Rectal smooth muscle tissue (tissue), 1 donor: ENCODE results near the gene OPA3.

Experiments used
- H3K27ac ChIP-seq: one replicate; pipeline ENCODE4 v1.7.0; 2013; ENCODE audit warnings: low read depth, low read length, inconsistent platforms
- H3K27me3 ChIP-seq: one replicate; pipeline ENCODE4 v1.7.0; 2013; ENCODE audit warnings: low read length; ENCODE audit not compliant: control insufficient read depth, insufficient read depth
- H3K36me3 ChIP-seq: one replicate; pipeline ENCODE4 v1.7.0; 2013; ENCODE audit warnings: low read length; ENCODE audit not compliant: control insufficient read depth, insufficient read depth
- H3K4me1 ChIP-seq: one replicate; pipeline ENCODE4 v1.7.0; 2013; ENCODE audit warnings: low read length; ENCODE audit not compliant: control insufficient read depth, insufficient read depth
- H3K4me3 ChIP-seq: one replicate; pipeline ENCODE4 v1.7.0; 2013; ENCODE audit warnings: low read length
- H3K9ac ChIP-seq: one replicate; pipeline ENCODE4 v1.7.0; 2013; ENCODE audit warnings: low read length

Gene OPA3

GRCh38 chr19:45613926-45614725 lies 29.5 kb upstream of the OPA3 start:
- H3K36me3 ChIP-seq, result peaks cover 14% of the 10 kb centered on the region
- H3K4me3 ChIP-seq, result no peak overlapping the region
- H3K9ac ChIP-seq, result no peak overlapping the region
- H3K27me3 ChIP-seq, result no peaks in the 10 kb centered on the region
- H3K27ac ChIP-seq, result no peak overlapping the region
- no peaks in the 10 kb centered on the region for H3K4me1 ChIP-seq

- Histone ChIP-seq H3K4me1 (no peaks in the 10 kb centered on the region), H3K9ac (no peak overlapping the region), H3K4me3 (no peak overlapping the region), H3K27ac (no peak overlapping the region), H3K36me3 (peaks cover 4% of the 10 kb centered on the region), H3K27me3 (peaks cover 3% of the 10 kb centered on the region)
Measured at GRCh38 chr19:45608948-45609347, 24.3 kb upstream of the OPA3 start.

- H3K4me3 ChIP-seq, result peak overlapping the region; percentile 54
Measured at GRCh38 chr19:45607071-45608029, 22.7 kb upstream of the OPA3 start.

GRCh38 chr19:45601524-45602374 lies 17.1 kb upstream of the OPA3 start, which contains the start of gene GPR4:
Gene GPR4 (minus strand): TSS chr19:45602212. CDS start chr19:45591866, 10,346 bp downstream.
- Histone ChIP-seq H3K27ac (no peak within 1 kb of the TSS), H3K9ac (no peak within 1 kb of the TSS), H3K4me1 (no peaks in the 10 kb centered on the region), H3K27me3 (peaks cover 30% of the 10 kb centered on the region), H3K36me3 (no peaks in the 10 kb centered on the region), H3K4me3 (peak within 1 kb of the TSS; percentile 42)

More at GRCh38 chr19:45607071-45608029, 22.7 kb upstream of the OPA3 start:
- no peak overlapping the region for H3K27ac ChIP-seq
- no peak overlapping the region for H3K9ac ChIP-seq
- peaks cover 3% of the 10 kb centered on the region for H3K27me3 ChIP-seq
- no peaks in the 10 kb centered on the region for H3K36me3 ChIP-seq
- H3K4me1 ChIP-seq, result no peaks in the 10 kb centered on the region

GRCh38 chr19:45601115-45601514 lies 16.5 kb upstream of the OPA3 start:
- Histone ChIP-seq H3K36me3 (no peaks in the 10 kb centered on the region), H3K9ac (no peak overlapping the region), H3K4me3 (no peak overlapping the region), H3K4me1 (no peaks in the 10 kb centered on the region), H3K27me3 (peaks cover 29% of the 10 kb centered on the region), H3K27ac (no peak overlapping the region)

GRCh38 chr19:45600340-45600885 lies 15.8 kb upstream of the OPA3 start:
- Histone ChIP-seq H3K36me3 (no peaks in the 10 kb centered on the region), H3K27me3 (peaks cover 29% of the 10 kb centered on the region), H3K27ac (no peak overlapping the region), H3K4me3 (no peak overlapping the region), H3K4me1 (no peaks in the 10 kb centered on the region), H3K9ac (no peak overlapping the region)

- Histone ChIP-seq H3K27ac (no peak overlapping the region), H3K27me3 (peaks cover 29% of the 10 kb centered on the region)
Measured at GRCh38 chr19:45599286-45599685, 14.7 kb upstream of the OPA3 start.

GRCh38 chr19:45598267-45599001 lies 13.8 kb upstream of the OPA3 start:
- H3K27me3 ChIP-seq, result peaks cover 29% of the 10 kb centered on the region
- H3K4me3 ChIP-seq, result no peak overlapping the region
- no peak overlapping the region for H3K9ac ChIP-seq
- no peaks in the 10 kb centered on the region for H3K36me3 ChIP-seq
- no peaks in the 10 kb centered on the region for H3K4me1 ChIP-seq
- no peak overlapping the region for H3K27ac ChIP-seq

More at GRCh38 chr19:45599286-45599685, 14.7 kb upstream of the OPA3 start:
- H3K9ac ChIP-seq, result no peak overlapping the region
- no peak overlapping the region for H3K4me3 ChIP-seq
- no peaks in the 10 kb centered on the region for H3K36me3 ChIP-seq
- H3K4me1 ChIP-seq, result no peaks in the 10 kb centered on the region

GRCh38 chr19:45597425-45598111 lies 13.0 kb upstream of the OPA3 start:
- Histone ChIP-seq H3K27me3 (peaks cover 29% of the 10 kb centered on the region), H3K27ac (no peak overlapping the region), H3K36me3 (no peaks in the 10 kb centered on the region), H3K9ac (no peak overlapping the region), H3K4me1 (no peaks in the 10 kb centered on the region), H3K4me3 (no peak overlapping the region)

GRCh38 chr19:45595814-45596213 lies 11.2 kb upstream of the OPA3 start:
- Histone ChIP-seq H3K9ac (no peak overlapping the region), H3K4me3 (no peak overlapping the region), H3K27me3 (peaks cover 26% of the 10 kb centered on the region), H3K27ac (no peak overlapping the region), H3K36me3 (no peaks in the 10 kb centered on the region), H3K4me1 (no peaks in the 10 kb centered on the region)

GRCh38 chr19:45593520-45593919 lies 8.9 kb upstream of the OPA3 start:
- no peaks in the 10 kb centered on the region for H3K4me1 ChIP-seq

More at GRCh38 chr19:45593520-45593919, 8.9 kb upstream of the OPA3 start:
- Histone ChIP-seq H3K27ac (no peak overlapping the region), H3K36me3 (no peaks in the 10 kb centered on the region), H3K4me3 (no peak overlapping the region), H3K9ac (no peak overlapping the region), H3K27me3 (peaks cover 17% of the 10 kb centered on the region)
